GM12878 (cell line): ENCODE measurements around the gene GBGT1. TPM values are rescaled to one million over a fixed set of nuclear protein-coding genes. Genes with fewer than 3 reads are reported as not detected.

ENCODE experiments used
- ATAC-seq: fragments of 200-7000 bp; cut with Tn5 transposase; 3 replicates; pipeline ENCODE4 v1.9.1; 2020; ENCODE audit warnings: mild to moderate bottlenecking, moderate library complexity
- BruUV-seq: library from RNA; stranded (reverse); fragments of 400-500 nt; replicated peaks from 2 replicates; lab custom pipeline; 2021; lab: Mats Ljungman, UMichigan
- CTCF ChIA-PET: fragments of 300-600 bp; sonication (Branson Sonifier 250); formaldehyde crosslinking; extraction: SDS; loops from one replicate; lab custom pipeline; 2021; ENCODE audit warnings: inconsistent platforms; lab: Yijun Ruan, JAX
- POLR2A ChIA-PET: fragments of 350-600 bp; formaldehyde crosslinking; extraction: SDS; loops from one replicate; lab custom pipeline; 2021; ENCODE audit warnings: inconsistent platforms; lab: Charles Lee
- RAD21 ChIA-PET: fragments of 300-600 bp; sonication (Branson Sonifier 250); formaldehyde crosslinking; loops from one replicate; lab custom pipeline; 2023; ENCODE audit warnings: antibody characterized with exemption; ENCODE audit not compliant: unreplicated experiment; lab: Charles Lee
- SMC1A ChIA-PET: fragments of 300-600 bp; sonication (Branson Sonifier 250); formaldehyde crosslinking; loops from one replicate; lab custom pipeline; 2023; ENCODE audit not compliant: unreplicated experiment, uncharacterized antibody; lab: Charles Lee
- DNase-seq: peaks from one replicate; pipeline ENCODE4 v3.0.0-alpha.2; 2011; ENCODE audit warnings: low read depth, low spot score
- FAIRE-seq: peaks from 3 replicates; lab custom pipeline; 2011; peaks lifted over from hg19 to GRCh38; lab: Jason Lieb, UNC
- H2AFZ ChIP-seq: 2 replicates; pipeline ENCODE4 v1.6.0; 2011; ENCODE audit warnings: low read depth, low read length, control low read depth; ENCODE audit not compliant: control insufficient read depth
- H3K27ac ChIP-seq: 2 replicates; pipeline ENCODE4 v1.5.1; 2011; ENCODE audit warnings: control low read depth; ENCODE audit not compliant: control insufficient read depth, insufficient read depth
- H3K27me3 ChIP-seq, 2 experiments: replicated peaks in 1 of 2; 2 replicates each; pipeline versions ENCODE4 v1.6.0 to v1.6.1; 2011; ENCODE audit warnings: low read length in 1 of 2; ENCODE audit not compliant: control insufficient read depth in 2 of 2, insufficient read depth in 2 of 2
- H3K36me3 ChIP-seq, 2 experiments: 2 replicates each; pipeline ENCODE4 v1.5.1; 2011; ENCODE audit warnings: low read length in 1 of 2; ENCODE audit not compliant: control insufficient read depth in 2 of 2, insufficient read depth in 2 of 2
- H3K4me1 ChIP-seq: 2 replicates; pipeline ENCODE4 v1.6.1; 2011; ENCODE audit warnings: mild to moderate bottlenecking, low read length, moderate library complexity, mixed read lengths; ENCODE audit not compliant: control insufficient read depth, insufficient read depth
- H3K4me2 ChIP-seq: 2 replicates; pipeline ENCODE4 v1.6.0; 2011; ENCODE audit warnings: control low read depth; ENCODE audit not compliant: control insufficient read depth, insufficient read depth
- H3K4me3 ChIP-seq: fragments of 200-600 bp; sonication (generic); 2 replicates; pipeline ENCODE4 v1.5.1; 2016
- H3K79me2 ChIP-seq: 2 replicates; pipeline ENCODE4 v1.6.0; 2011; ENCODE audit warnings: low read length; ENCODE audit not compliant: control insufficient read depth, insufficient read depth
- H3K9ac ChIP-seq: 2 replicates; pipeline ENCODE4 v1.8.0; 2011; ENCODE audit warnings: low read length, control low read depth, mixed read lengths; ENCODE audit not compliant: control insufficient read depth, insufficient read depth
- H3K9me3 ChIP-seq: replicated peaks from 3 replicates; pipeline ENCODE4 v1.5.1; 2011; ENCODE audit warnings: mild to moderate bottlenecking, low read length; ENCODE audit not compliant: control insufficient read depth, insufficient read depth
- H4K20me1 ChIP-seq: 2 replicates; pipeline ENCODE4 v1.6.0; 2011; ENCODE audit not compliant: control insufficient read depth, insufficient read depth
- E2F8 ChIP-seq: fragments of 450-650 bp; IDR thresholded peaks from 2 replicates; pipeline ENCODE4 v1.6.1; 2018; ENCODE audit warnings: mild to moderate bottlenecking, low read depth, moderate library complexity; ENCODE audit not compliant: partially characterized antibody
- ELK1 ChIP-seq: IDR thresholded peaks from 2 replicates; pipeline ENCODE4 v1.6.1; 2012; ENCODE audit warnings: low read depth, low read length, improper control_type of control experiment
- IRF4 ChIP-seq: IDR thresholded peaks from 2 replicates; pipeline ENCODE4 v1.6.1; 2011; ENCODE audit warnings: low read depth, low read length
- MLLT1 ChIP-seq: fragments of 450-650 bp; IDR thresholded peaks from 2 replicates; pipeline ENCODE4 v1.6.1; 2016; ENCODE audit warnings: mild to moderate bottlenecking
- MTA2 ChIP-seq: fragments of 450-650 bp; IDR thresholded peaks from 2 replicates; pipeline ENCODE4 v1.6.1; 2016; ENCODE audit warnings: low read depth, mild to moderate bottlenecking, moderate library complexity
- NR2F1 ChIP-seq: fragments of 450-650 bp; conservative IDR thresholded peaks from 2 replicates; pipeline ENCODE4 v1.6.1; 2017; ENCODE audit warnings: mild to moderate bottlenecking
- SPI1 ChIP-seq: IDR thresholded peaks from 2 replicates; pipeline ENCODE4 v1.6.1; 2011; ENCODE audit warnings: low read depth, mild to moderate bottlenecking, low read length, moderate library complexity, borderline replicate concordance; ENCODE audit not compliant: insufficient read depth
- TBL1XR1 ChIP-seq: IDR thresholded peaks from 2 replicates; pipeline ENCODE4 v1.6.1; 2012; ENCODE audit warnings: low read depth, low read length, improper control_type of control experiment
- ZBTB11 ChIP-seq: fragments of 450-650 bp; formaldehyde crosslinking; IDR thresholded peaks from 2 replicates; pipeline ENCODE4 v1.5.0; 2022; ENCODE audit warnings: mild to moderate bottlenecking, missing genetic modification characterization
- ZNF207 ChIP-seq: fragments of 450-650 bp; IDR thresholded peaks from 2 replicates; pipeline ENCODE4 v1.6.1; 2014; ENCODE audit warnings: antibody characterized with exemption, mild to moderate bottlenecking, borderline replicate concordance
- ZNF274 ChIP-seq: IDR thresholded peaks from one replicate; pipeline ENCODE4 v1.8.0; 2011; ENCODE audit not compliant: insufficient read length, insufficient read depth
- WGBS: methylation state at CpG from one replicate; pipeline ENCODE4 v1.1.6; 2016; ENCODE audit warnings: low lambda C conversion rate; ENCODE audit not compliant: insufficient replicate concordance, insufficient coverage; ENCODE audit errors: missing lambda C conversion rate; 5-methylcytosine and 5-hydroxymethylcytosine counted together
- in situ Hi-C: fragments of 300-500 bp; cut with MboI; formaldehyde crosslinking; loops from 9 replicates; pipeline ENCODE4 v1.14.3; 2018; ENCODE audit warnings: mixed read lengths
- intact Hi-C: fragments of 100-400 bp; cut with micrococcal nuclease; formaldehyde crosslinking; loops from one replicate; pipeline ENCODE4 v1.14.2; 2022; ENCODE audit not compliant: unreplicated experiment
- polyA plus RNA-seq, 11 experiments: library from polyadenylated mRNA; depleted of rRNA in 4 of 11; unstranded in 6 of 11; stranded (reverse) in 5 of 11; fragments of >200 nt; fragmentation: Nextera tagmentation in 4 of 11; fragmentation: Illumina TruSeq in 1 of 11; extraction: Ambion mirVana in 4 of 11; extraction: Trizol in 1 of 11; gene quantifications; 1 replicate in 1 of 11; 2 replicates in 10 of 11; pipeline versions ENCODE4 v1.2.1 to v1.2.3, GENCODE V29; 2011 to 2016; ENCODE audit warnings: inconsistent platforms in 2 of 11, missing spikeins in 2 of 11, low read depth in 1 of 11
- total RNA-seq, 4 experiments: library from RNA; depleted of rRNA in 3 of 4; stranded (reverse); fragments of >200 nt in 3 of 4; fragmentation: Illumina TruSeq in 1 of 4; extraction: Trizol in 1 of 4; gene quantifications; 2 replicates each; pipeline versions ENCODE4 v1.2.1 to v1.2.3, GENCODE V29; 2013 to 2021

GBGT1 gene
- total and polyA plus RNA-seq, 10 of the 15 experiments (the other 5 are each of a cell fraction or from before 2014, with no cell fraction given) = 0.08 to 1.9 (median 0.49) TPM

- TF ChIP-seq MTA2 (no peak), TBL1XR1 (no peak), ELK1 (no peak), SPI1 (peak; percentile 59), MLLT1 (0 out of 2 replicates have a peak, but pooled peaks have one; percentile 28), ZNF207 (no peak), ZNF274 (no peak), IRF4 (no peak)
Measured at GRCh38 chr9:133163504-133164172, at the start of gene GBGT1 (continued).

GRCh38 chr9:133210609-133211008 lies 46.9 kb upstream of the GBGT1 start:
- no peak overlapping the region for H3K9ac ChIP-seq
- ATAC-seq (no peak), FAIRE-seq (no peak), DNase-seq (no peak)
- no peaks in the 10 kb centered on the region for H4K20me1 ChIP-seq
- RAD21 ChIA-PET = no interaction called here
- H3K4me2 ChIP-seq = no peak overlapping the region
- 0 out of 4 replicates have a peak, but pooled peaks cover 0 to 3% of the 10 kb centered on the region in 2 experiments for H3K27me3 ChIP-seq
- H3K4me1 ChIP-seq = no peaks in the 10 kb centered on the region
- H3K4me3 ChIP-seq = no peak overlapping the region
- in situ Hi-C loops (no loop called here), intact Hi-C loops (no loop called here)
- no peaks in the 10 kb centered on the region for H3K36me3 ChIP-seq
- POLR2A ChIA-PET = no interaction called here
- no peaks in the 10 kb centered on the region for H3K9me3 ChIP-seq
- BruUV-seq = no TSS peak
- no peak overlapping the region for H2AFZ ChIP-seq
- no peaks in the 10 kb centered on the region for H3K79me2 ChIP-seq
- WGBS = 60% methylated on average over 7 of the region's 7 CpGs
- SMC1A ChIA-PET = no interaction called here
- CTCF ChIA-PET = no interaction called here
- H3K27ac ChIP-seq = no peak overlapping the region
- no peak for TF ChIP-seq E2F8
- TF ChIP-seq NR2F1 = no peak
- no peak for TF ChIP-seq ZBTB11 (CRISPR knock-in tag)
